GM10248 (cell line): ENCODE measurements around the gene MICAL2.

ENCODE experiments used
- CTCF ChIA-PET: fragments of 300-600 bp; sonication (Branson Sonifier 250); formaldehyde crosslinking; extraction: SDS; loops from one replicate; lab custom pipeline; 2021; ENCODE audit warnings: antibody characterized with exemption; lab: Yijun Ruan, JAX
- POLR2A ChIA-PET: fragments of 350-650 bp; sonication (Branson Sonifier 250); formaldehyde crosslinking; extraction: SDS; loops from one replicate; lab custom pipeline; 2020; ENCODE audit warnings: antibody characterized with exemption; lab: Yijun Ruan, JAX
- DNase-seq: peaks from one replicate; pipeline ENCODE4 v3.0.0; 2012; ENCODE audit errors: extremely low spot score
- CTCF ChIP-seq: IDR thresholded peaks from 2 replicates; pipeline ENCODE4 v1.5.1; 2012; ENCODE audit warnings: mild to moderate bottlenecking, low read depth; ENCODE audit errors: extremely low read depth, missing control alignments, control extremely low read depth

Gene MICAL2

GRCh38 chr11:12239804-12240371 lies 129.5 kb downstream of the MICAL2 start:
- no peak for DNase-seq
- ChIA-PET POLR2A (no interaction called here), CTCF (interaction anchor here (0.7 to 7.1 kb wide), 6 partner anchors 9 to 194 kb away, joined by 3 to 66 read pairs (median 10); no protein-coding TSS in a partner anchor)
- no peak for TF ChIP-seq CTCF

DNA sequence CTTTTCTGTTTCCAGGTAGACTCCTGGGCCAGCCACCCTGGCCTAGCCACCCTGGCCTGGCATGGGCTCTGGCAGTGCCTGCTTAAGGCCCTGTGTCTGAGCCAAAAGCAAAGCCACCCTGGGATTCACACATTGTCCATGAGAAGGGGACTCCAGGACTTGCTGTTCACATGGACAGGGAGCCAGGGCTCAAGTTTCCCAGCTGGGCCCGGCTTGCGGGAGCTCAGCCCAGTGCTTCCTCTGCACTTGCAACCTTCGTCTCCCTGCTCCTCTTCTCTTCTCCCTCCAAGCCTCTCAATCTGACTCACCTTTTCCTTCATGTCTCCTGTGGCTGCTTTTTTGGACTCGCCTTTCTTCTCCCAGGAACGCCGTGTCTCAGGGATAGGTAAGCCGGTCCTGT lies 130.3 kb downstream of the MICAL2 start:
- DNase-seq = no peak
- POLR2A ChIA-PET = no interaction called here
- no peak for TF ChIP-seq CTCF
- CTCF ChIA-PET = interaction anchor here (1.4 to 7.1 kb wide), 3 partner anchors 41 to 195 kb away, joined by 3 to 66 read pairs (median 11); no protein-coding TSS in a partner anchor

GRCh38 chr11:12241401-12241800 lies 131.0 kb downstream of the MICAL2 start:
- CTCF ChIA-PET = interaction anchor here (2.1 to 7.1 kb wide), 2 partner anchors 40 to 195 kb away, joined by 5 to 66 read pairs; no protein-coding TSS in a partner anchor
- POLR2A ChIA-PET = no interaction called here
- TF ChIP-seq CTCF = no peak
- no peak for DNase-seq

DNA sequence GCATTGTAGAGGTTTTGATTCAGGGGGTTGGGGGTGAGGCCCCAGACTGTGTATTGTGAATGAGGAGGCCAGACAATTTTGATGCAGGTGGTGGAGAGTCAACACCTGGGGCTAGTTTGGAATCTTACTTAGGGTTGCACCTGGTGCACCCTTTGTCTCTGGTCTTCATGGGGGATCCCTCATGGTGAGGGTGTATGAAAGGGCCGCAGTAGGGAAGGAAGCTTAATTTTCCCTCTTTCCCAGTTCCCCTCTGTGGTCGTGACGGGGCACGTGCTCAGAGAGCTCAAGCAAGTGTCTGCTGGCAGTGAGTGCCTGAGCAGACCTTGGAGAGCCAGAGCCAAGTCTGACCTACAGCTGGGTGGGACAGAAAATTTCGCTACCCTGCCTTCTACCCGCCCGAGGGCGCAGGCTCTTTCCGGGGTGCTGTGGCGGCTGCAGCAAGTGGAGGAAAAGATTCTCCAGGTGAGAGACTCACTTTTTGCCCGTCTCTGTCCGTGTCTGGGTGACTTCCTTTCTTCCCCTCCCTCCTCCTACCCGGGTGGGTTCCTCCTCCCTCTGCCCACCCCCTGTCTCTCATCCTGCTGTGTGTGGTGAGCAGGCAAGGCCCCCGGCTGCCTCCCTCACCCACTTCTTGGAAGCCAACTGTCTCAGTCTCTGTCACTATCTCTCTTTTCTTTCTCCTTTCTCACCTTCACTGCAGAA lies 131.7 kb downstream of the MICAL2 start:
- CTCF ChIA-PET = interaction anchor here (2.1 to 7.1 kb wide), 2 partner anchors 39 to 196 kb away, joined by 5 to 66 read pairs; no protein-coding TSS in a partner anchor
- TF ChIP-seq CTCF = no peak
- POLR2A ChIA-PET = no interaction called here
- DNase-seq = no peak

DNA sequence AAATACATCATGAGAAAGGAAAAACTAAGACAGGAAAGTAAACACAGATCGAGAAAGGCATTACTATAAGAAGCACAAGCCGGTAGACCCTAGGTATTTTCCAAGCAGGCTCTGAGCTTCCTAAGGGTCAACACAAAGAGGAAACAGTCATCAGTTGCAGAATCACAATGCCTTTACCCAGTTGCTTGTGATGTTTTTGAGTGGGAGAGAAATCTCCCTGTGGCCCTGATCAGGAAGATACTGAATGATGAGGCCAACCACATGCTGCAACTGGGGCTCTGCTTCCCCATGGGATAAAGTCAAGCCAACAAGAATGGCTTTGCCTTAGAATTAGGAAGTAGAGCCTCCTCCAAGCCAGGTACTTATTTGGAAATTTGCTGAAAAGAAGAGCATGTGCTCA lies 132.6 kb downstream of the MICAL2 start:
- no peak for DNase-seq
- CTCF ChIA-PET = interaction anchor here (2.1 kb wide), 1 partner anchor 38 kb away, joined by 5 read pairs; no protein-coding TSS in a partner anchor
- POLR2A ChIA-PET = no interaction called here
- TF ChIP-seq CTCF = no peak

DNA sequence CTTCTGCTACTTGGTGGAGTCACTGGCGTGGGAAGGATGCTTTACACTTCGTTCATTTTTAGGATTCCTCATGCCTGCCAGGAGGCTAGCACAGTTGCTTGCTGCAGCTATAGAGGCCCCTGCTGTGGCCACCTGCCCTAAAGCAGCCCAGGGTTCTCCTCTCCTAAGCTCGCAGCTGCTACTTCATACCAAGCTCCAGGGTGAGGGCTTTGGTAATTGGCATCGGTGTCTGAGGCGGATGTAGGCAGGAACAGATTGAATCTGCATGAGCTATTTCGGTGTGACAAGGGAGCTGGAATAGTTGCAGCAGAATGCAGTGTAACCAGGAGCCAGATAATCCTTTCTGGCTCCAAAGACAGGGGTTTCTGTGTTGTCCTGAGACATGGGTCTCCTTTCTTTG lies 133.1 kb downstream of the MICAL2 start:
- no peak for TF ChIP-seq CTCF
- CTCF ChIA-PET = no interaction called here
- no peak for DNase-seq
- POLR2A ChIA-PET = no interaction called here
